H9 (cell line): ENCODE results near the gene FAM3D. TPM values are rescaled to one million over a fixed set of nuclear protein-coding genes. Genes with fewer than 3 reads are reported as not detected.

ENCODE experiments used
- DNase-seq: peaks from one replicate; pipeline ENCODE4 v3.0.0-alpha.2; 2017
- H2AFZ ChIP-seq: one replicate; pipeline ENCODE4 v1.6.1; 2013; ENCODE audit warnings: mild to moderate bottlenecking, low read length, control low read depth, moderate library complexity
- H2AK5ac ChIP-seq: 2 replicates; pipeline ENCODE4 v1.6.1; 2013; ENCODE audit warnings: low read length, control low read depth, mixed read lengths; ENCODE audit not compliant: insufficient read length
- H2BK120ac ChIP-seq: one replicate; pipeline ENCODE4 v1.6.1; 2013; ENCODE audit warnings: low read depth, mild to moderate bottlenecking, low read length, control low read depth, inconsistent platforms; ENCODE audit not compliant: poor library complexity, severe bottlenecking
- H2BK12ac ChIP-seq: 2 replicates; pipeline ENCODE4 v1.6.1; 2013; ENCODE audit warnings: low read length, control low read depth, mixed read lengths, low read depth; ENCODE audit not compliant: insufficient read length
- H2BK15ac ChIP-seq: 2 replicates; pipeline ENCODE4 v1.6.1; 2013; ENCODE audit warnings: low read depth, low read length, control low read depth
- H2BK20ac ChIP-seq: one replicate; pipeline ENCODE4 v1.6.1; 2013; ENCODE audit warnings: low read depth, mild to moderate bottlenecking, low read length, control low read depth, inconsistent platforms; ENCODE audit not compliant: poor library complexity, severe bottlenecking
- H2BK5ac ChIP-seq: 2 replicates; pipeline ENCODE4 v1.6.1; 2013; ENCODE audit warnings: low read length, control low read depth, mixed read lengths; ENCODE audit not compliant: insufficient read length
- H3K14ac ChIP-seq: 2 replicates; pipeline ENCODE4 v1.6.1; 2013; ENCODE audit warnings: low read length, control low read depth; ENCODE audit not compliant: insufficient read depth
- H3K18ac ChIP-seq: 2 replicates; pipeline ENCODE4 v1.6.1; 2013; ENCODE audit warnings: low read depth, mild to moderate bottlenecking, mixed read lengths, low read length, control low read depth; ENCODE audit not compliant: insufficient read length
- H3K23ac ChIP-seq: 2 replicates; pipeline ENCODE4 v1.6.1; 2013; ENCODE audit warnings: low read length, control low read depth, mixed read lengths, low read depth; ENCODE audit not compliant: insufficient read length
- H3K23me2 ChIP-seq: 2 replicates; pipeline ENCODE4 v1.6.1; 2013; ENCODE audit warnings: low read depth, mild to moderate bottlenecking, mixed read lengths, low read length, control low read depth; ENCODE audit not compliant: insufficient read length, poor library complexity, severe bottlenecking
- H3K27ac ChIP-seq: 2 replicates; pipeline ENCODE4 v1.5.1; 2013; ENCODE audit warnings: low read length, control low read depth, mixed read lengths, low read depth; ENCODE audit not compliant: insufficient read length
- H3K27me3 ChIP-seq: 2 replicates; pipeline ENCODE4 v1.6.1; 2013; ENCODE audit warnings: low read length, control low read depth, inconsistent platforms; ENCODE audit not compliant: insufficient read depth
- H3K4ac ChIP-seq: 2 replicates; pipeline ENCODE4 v1.6.1; 2013; ENCODE audit warnings: low read depth, mild to moderate bottlenecking, control low read depth, inconsistent platforms, low read length, moderate library complexity
- H3K4me1 ChIP-seq: 2 replicates; pipeline ENCODE4 v1.6.1; 2013; ENCODE audit warnings: low read length, control low read depth, inconsistent platforms; ENCODE audit not compliant: insufficient read depth
- H3K4me2 ChIP-seq: 2 replicates; pipeline ENCODE4 v1.6.1; 2013; ENCODE audit warnings: low read length, control low read depth, mixed read lengths; ENCODE audit not compliant: insufficient read length, insufficient read depth
- H3K56ac ChIP-seq: 2 replicates; pipeline ENCODE4 v1.6.1; 2013; ENCODE audit warnings: low read depth, mild to moderate bottlenecking, mixed read lengths, low read length, control low read depth; ENCODE audit not compliant: insufficient read length
- H3K79me1 ChIP-seq: 2 replicates; pipeline ENCODE4 v1.6.1; 2013; ENCODE audit warnings: low read depth, mild to moderate bottlenecking, moderate library complexity, low read length, control low read depth, inconsistent platforms; ENCODE audit not compliant: insufficient read depth, poor library complexity, severe bottlenecking
- H3K79me2 ChIP-seq: 2 replicates; pipeline ENCODE4 v1.6.1; 2013; ENCODE audit warnings: low read length, control low read depth, inconsistent platforms; ENCODE audit not compliant: insufficient read depth
- H3K9ac ChIP-seq: 2 replicates; pipeline ENCODE4 v1.6.1; 2013; ENCODE audit warnings: low read length, control low read depth, mixed read lengths; ENCODE audit not compliant: insufficient read length; ENCODE audit errors: extremely low read depth
- H3K9me3 ChIP-seq: one replicate; pipeline ENCODE4 v1.6.1; 2013; ENCODE audit warnings: low read depth, low read length, inconsistent platforms; ENCODE audit not compliant: control insufficient read depth
- H3T11ph ChIP-seq: one replicate; pipeline ENCODE4 v1.6.1; 2013; ENCODE audit warnings: mild to moderate bottlenecking, low read length, control low read depth, inconsistent platforms
- H4K20me1 ChIP-seq: one replicate; pipeline ENCODE4 v1.6.1; 2013; ENCODE audit not compliant: control insufficient read depth, insufficient read length, insufficient read depth
- H4K5ac ChIP-seq: 2 replicates; pipeline ENCODE4 v1.6.1; 2013; ENCODE audit warnings: low read depth, mild to moderate bottlenecking, mixed read lengths, low read length, control low read depth; ENCODE audit not compliant: insufficient read length
- H4K8ac ChIP-seq: replicated peaks from 2 replicates; pipeline ENCODE4 v1.6.1; 2013; ENCODE audit warnings: low read length, control low read depth, mixed read lengths, low read depth; ENCODE audit not compliant: insufficient read length
- H4K91ac ChIP-seq: 2 replicates; pipeline ENCODE4 v1.6.1; 2013; ENCODE audit warnings: low read depth, mild to moderate bottlenecking, moderate library complexity, mixed read lengths, low read length, control low read depth; ENCODE audit not compliant: insufficient read length
- H3K27ac Mint-ChIP-seq, 3 experiments: 2 replicates in 2 of 3; 3 replicates in 1 of 3; pipeline ENCODE4 v1.8.0; 2020 to 2021; ENCODE audit warnings: mixed read lengths in 3 of 3, mild to moderate bottlenecking in 1 of 3, moderate library complexity in 1 of 3
- H3K27me3 Mint-ChIP-seq: 2 replicates; pipeline ENCODE4 v1.8.0; 2021; ENCODE audit warnings: low read depth, mild to moderate bottlenecking, moderate library complexity, mixed read lengths
- H3K36me3 Mint-ChIP-seq, 3 experiments: 2 replicates in 2 of 3; 3 replicates in 1 of 3; pipeline ENCODE4 v1.8.0; 2020 to 2021; ENCODE audit warnings: low read depth in 3 of 3, mixed read lengths in 3 of 3; ENCODE audit not compliant: insufficient read depth in 1 of 3
- H3K4me1 Mint-ChIP-seq, 2 experiments: 2 replicates each; pipeline ENCODE4 v1.8.0; 2020; ENCODE audit warnings: mixed read lengths in 2 of 2
- H3K4me3 Mint-ChIP-seq, 2 experiments: 2 replicates in 1 of 2; 3 replicates in 1 of 2; pipeline ENCODE4 v1.8.0; 2020 to 2021; ENCODE audit warnings: mild to moderate bottlenecking in 2 of 2, mixed read lengths in 2 of 2, moderate library complexity in 1 of 2
- H3K9me3 Mint-ChIP-seq, 2 experiments: 2 replicates in 1 of 2; 3 replicates in 1 of 2; pipeline ENCODE4 v1.8.0; 2020; ENCODE audit warnings: mild to moderate bottlenecking in 2 of 2, mixed read lengths in 2 of 2, moderate library complexity in 1 of 2
- WGBS: extraction: QIAGEN DNeasy Blood & Tissue Kit; methylation state at CpG from one replicate; pipeline ENCODE4 v1.1.7; 2013; ENCODE audit warnings: missing lambda C conversion rate, low lambda C conversion rate, mixed read lengths; ENCODE audit not compliant: insufficient read length; ENCODE audit errors: extremely low coverage; 5-methylcytosine and 5-hydroxymethylcytosine counted together
- total RNA-seq: library from RNA; stranded (reverse); gene quantifications from 2 replicates; pipeline ENCODE4 v1.2.1, GENCODE V29; 2021
- TF ChIP-seq, protein P1 (sequence below): fragments of 200-600 bp; sonication (generic); conservative IDR thresholded peaks from 3 replicates; pipeline ENCODE4 v1.8.0; 2021; ENCODE audit warnings: antibody characterized with exemption, mild to moderate bottlenecking

Gene FAM3D
- total RNA-seq, 1 experiment from 2014 or later = not detected

GRCh38 chr3:58622892-58623291 lies 43.7 kb downstream of the FAM3D start:
- H3K27ac Mint-ChIP-seq = no peak overlapping the region
- Histone ChIP-seq H3T11ph (no peak overlapping the region), H2BK120ac (no peak overlapping the region), H3K4ac (no peak overlapping the region), H3K27me3 (no peaks in the 10 kb centered on the region), H4K91ac (no peak overlapping the region), H3K4me2 (no peak overlapping the region), H3K14ac (no peak overlapping the region), H2AK5ac (no peak overlapping the region), H4K20me1 (no peaks in the 10 kb centered on the region), H3K27ac (no peak overlapping the region), H3K18ac (no peak overlapping the region), H3K23ac (no peak overlapping the region), H3K4me1 (no peaks in the 10 kb centered on the region), H3K79me2 (no peaks in the 10 kb centered on the region), H4K8ac (no peak overlapping the region), H2BK15ac (no peak overlapping the region), H3K9ac (no peak overlapping the region), H3K9me3 (no peaks in the 10 kb centered on the region), H3K56ac (no peak overlapping the region), H2BK20ac (no peak overlapping the region), H2AFZ (no peak overlapping the region), H4K5ac (no peak overlapping the region), H3K23me2 (no peaks in the 10 kb centered on the region), H3K79me1 (no peaks in the 10 kb centered on the region), H2BK12ac (no peak overlapping the region), H2BK5ac (no peak overlapping the region)
- TF ChIP-seq, protein P1, sequence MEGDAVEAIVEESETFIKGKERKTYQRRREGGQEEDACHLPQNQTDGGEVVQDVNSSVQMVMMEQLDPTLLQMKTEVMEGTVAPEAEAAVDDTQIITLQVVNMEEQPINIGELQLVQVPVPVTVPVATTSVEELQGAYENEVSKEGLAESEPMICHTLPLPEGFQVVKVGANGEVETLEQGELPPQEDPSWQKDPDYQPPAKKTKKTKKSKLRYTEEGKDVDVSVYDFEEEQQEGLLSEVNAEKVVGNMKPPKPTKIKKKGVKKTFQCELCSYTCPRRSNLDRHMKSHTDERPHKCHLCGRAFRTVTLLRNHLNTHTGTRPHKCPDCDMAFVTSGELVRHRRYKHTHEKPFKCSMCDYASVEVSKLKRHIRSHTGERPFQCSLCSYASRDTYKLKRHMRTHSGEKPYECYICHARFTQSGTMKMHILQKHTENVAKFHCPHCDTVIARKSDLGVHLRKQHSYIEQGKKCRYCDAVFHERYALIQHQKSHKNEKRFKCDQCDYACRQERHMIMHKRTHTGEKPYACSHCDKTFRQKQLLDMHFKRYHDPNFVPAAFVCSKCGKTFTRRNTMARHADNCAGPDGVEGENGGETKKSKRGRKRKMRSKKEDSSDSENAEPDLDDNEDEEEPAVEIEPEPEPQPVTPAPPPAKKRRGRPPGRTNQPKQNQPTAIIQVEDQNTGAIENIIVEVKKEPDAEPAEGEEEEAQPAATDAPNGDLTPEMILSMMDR = no peak
- H3K4me1 Mint-ChIP-seq = peaks cover under 1 to 17% of the 10 kb centered on the region in 2 experiments; a peak in 3 of 4 replicates
- H3K9me3 Mint-ChIP-seq = no peaks in the 10 kb centered on the region
- no CpG with 5 or more reads among the region's 8 CpGs for WGBS
- H3K4me3 Mint-ChIP-seq = no peak overlapping the region
- H3K36me3 Mint-ChIP-seq = no peaks in the 10 kb centered on the region
- no peak for DNase-seq
- peaks cover 8% of the 10 kb centered on the region for H3K27me3 Mint-ChIP-seq
